ENCODE results near the gene DCLK1. TPM values are rescaled to one million over a fixed set of nuclear protein-coding genes. Genes with fewer than 3 reads are reported as not detected.

The DCLK1 gene
- total RNA-seq, 2 donors from 2014 or later: 3.8 to 3.9 TPM

DNA sequence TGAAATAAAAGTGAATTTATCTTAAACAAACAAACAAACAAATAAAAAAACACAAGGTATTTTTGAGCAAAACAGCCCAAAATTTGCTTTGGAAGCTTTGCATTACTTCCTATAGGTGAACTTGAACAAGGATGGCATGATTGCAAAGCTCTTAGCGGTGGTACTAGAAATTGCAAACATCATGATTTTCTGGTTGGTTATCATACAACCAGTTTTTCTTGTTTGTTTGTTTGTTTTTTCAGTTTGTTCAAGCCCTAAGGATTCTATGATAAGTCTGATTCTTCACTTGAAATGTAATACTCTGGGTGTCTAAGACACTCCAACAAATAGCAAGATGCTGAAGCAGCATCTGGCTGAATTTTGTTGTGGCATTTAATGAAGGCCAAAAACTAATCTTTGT is 15.9 kb downstream of the DCLK1 start:
- no peaks in the 10 kb centered on the region for H3K36me3 ChIP-seq
- no peaks in the 10 kb centered on the region for H3K27me3 ChIP-seq (replicated peaks; ENCODE audit: insufficient read depth)
- DNase-seq (ENCODE audit: low spot score): no peak
- TF ChIP-seq, protein P1, sequence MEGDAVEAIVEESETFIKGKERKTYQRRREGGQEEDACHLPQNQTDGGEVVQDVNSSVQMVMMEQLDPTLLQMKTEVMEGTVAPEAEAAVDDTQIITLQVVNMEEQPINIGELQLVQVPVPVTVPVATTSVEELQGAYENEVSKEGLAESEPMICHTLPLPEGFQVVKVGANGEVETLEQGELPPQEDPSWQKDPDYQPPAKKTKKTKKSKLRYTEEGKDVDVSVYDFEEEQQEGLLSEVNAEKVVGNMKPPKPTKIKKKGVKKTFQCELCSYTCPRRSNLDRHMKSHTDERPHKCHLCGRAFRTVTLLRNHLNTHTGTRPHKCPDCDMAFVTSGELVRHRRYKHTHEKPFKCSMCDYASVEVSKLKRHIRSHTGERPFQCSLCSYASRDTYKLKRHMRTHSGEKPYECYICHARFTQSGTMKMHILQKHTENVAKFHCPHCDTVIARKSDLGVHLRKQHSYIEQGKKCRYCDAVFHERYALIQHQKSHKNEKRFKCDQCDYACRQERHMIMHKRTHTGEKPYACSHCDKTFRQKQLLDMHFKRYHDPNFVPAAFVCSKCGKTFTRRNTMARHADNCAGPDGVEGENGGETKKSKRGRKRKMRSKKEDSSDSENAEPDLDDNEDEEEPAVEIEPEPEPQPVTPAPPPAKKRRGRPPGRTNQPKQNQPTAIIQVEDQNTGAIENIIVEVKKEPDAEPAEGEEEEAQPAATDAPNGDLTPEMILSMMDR (IDR thresholded peaks at IDR 0.05): no peak
- TF ChIP-seq POLR2A (IDR thresholded peaks at IDR 0.05) (no peak), POLR2AphosphoS5 (IDR thresholded peaks at IDR 0.05) (no peak)
- H3K4me1 ChIP-seq (replicated peaks): no peaks in the 10 kb centered on the region
- no peak overlapping the region for H3K27ac ChIP-seq
- H3K9me3 ChIP-seq: no peaks in the 10 kb centered on the region
- 98% methylated on average over 1 of the region's 1 CpG for WGBS
- no peak overlapping the region for H3K4me3 ChIP-seq
- intact Hi-C loops (cut with DNase I): no loop called here

DNA sequence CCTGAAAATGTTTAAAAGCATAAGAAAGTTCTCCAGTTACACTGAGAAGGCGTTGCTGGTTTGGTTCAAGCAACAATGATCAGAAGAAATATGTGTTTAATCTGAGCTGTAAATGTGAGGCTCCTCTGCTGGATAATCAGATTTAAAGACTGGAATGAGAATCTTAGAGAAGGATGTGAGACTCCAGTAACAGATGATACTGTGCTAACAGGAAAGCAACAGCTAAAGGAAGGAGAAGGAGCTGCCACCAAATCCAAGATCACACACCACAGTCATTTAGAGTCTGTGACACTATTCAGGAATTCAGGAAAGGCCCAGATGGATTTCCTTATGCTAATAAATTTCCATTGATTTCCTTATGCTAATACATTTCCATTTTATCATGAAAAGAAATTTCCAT is 16.9 kb downstream of the DCLK1 start:
- intact Hi-C loops (cut with DNase I): no loop called here
- H3K4me1 ChIP-seq (replicated peaks): no peaks in the 10 kb centered on the region
- H3K27me3 ChIP-seq (replicated peaks; ENCODE audit: insufficient read depth): no peaks in the 10 kb centered on the region
- H3K27ac ChIP-seq: no peak overlapping the region
- no peak overlapping the region for H3K4me3 ChIP-seq
- no peaks in the 10 kb centered on the region for H3K36me3 ChIP-seq
- DNase-seq (ENCODE audit: low spot score): no peak
- WGBS: 50% methylated on average over 1 of the region's 1 CpG
- TF ChIP-seq POLR2A (IDR thresholded peaks at IDR 0.05): no peak
- TF ChIP-seq POLR2AphosphoS5 (IDR thresholded peaks at IDR 0.05): no peak
- TF ChIP-seq, protein P1 (IDR thresholded peaks at IDR 0.05): no peak
- no peaks in the 10 kb centered on the region for H3K9me3 ChIP-seq

DNA sequence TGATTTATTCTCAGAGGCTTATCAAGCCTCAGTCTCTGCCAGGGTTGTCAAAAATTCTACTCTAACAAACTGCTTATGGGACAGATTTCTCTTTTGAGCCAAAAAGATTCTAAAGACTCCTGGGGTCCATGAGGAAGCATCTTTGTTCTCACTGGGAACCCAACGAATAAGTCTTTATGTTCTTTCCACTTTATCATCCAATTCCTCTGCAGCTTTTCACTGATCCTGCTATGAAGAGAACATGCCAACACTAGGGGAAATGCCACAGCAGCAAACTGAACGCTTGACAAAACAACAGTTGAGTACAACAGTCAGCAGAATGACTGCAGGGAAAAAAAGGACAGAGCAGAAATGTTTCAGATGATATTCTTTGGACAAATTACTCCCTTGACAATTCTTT is 22.2 kb downstream of the DCLK1 start:
- Histone ChIP-seq H3K4me1 (replicated peaks) (no peaks in the 10 kb centered on the region), H3K4me3 (no peak overlapping the region), H3K9me3 (no peaks in the 10 kb centered on the region), H3K27me3 (replicated peaks; ENCODE audit: insufficient read depth) (no peaks in the 10 kb centered on the region), H3K27ac (no peak overlapping the region), H3K36me3 (no peaks in the 10 kb centered on the region)
- no peak for TF ChIP-seq POLR2A (IDR thresholded peaks at IDR 0.05)
- TF ChIP-seq, protein P1 (IDR thresholded peaks at IDR 0.05): no peak
- no peak for TF ChIP-seq POLR2AphosphoS5 (IDR thresholded peaks at IDR 0.05)
- no peak for DNase-seq (ENCODE audit: low spot score)
- 78% methylated on average over 2 of the region's 2 CpGs for WGBS
- intact Hi-C loops (cut with DNase I): no loop called here

DNA sequence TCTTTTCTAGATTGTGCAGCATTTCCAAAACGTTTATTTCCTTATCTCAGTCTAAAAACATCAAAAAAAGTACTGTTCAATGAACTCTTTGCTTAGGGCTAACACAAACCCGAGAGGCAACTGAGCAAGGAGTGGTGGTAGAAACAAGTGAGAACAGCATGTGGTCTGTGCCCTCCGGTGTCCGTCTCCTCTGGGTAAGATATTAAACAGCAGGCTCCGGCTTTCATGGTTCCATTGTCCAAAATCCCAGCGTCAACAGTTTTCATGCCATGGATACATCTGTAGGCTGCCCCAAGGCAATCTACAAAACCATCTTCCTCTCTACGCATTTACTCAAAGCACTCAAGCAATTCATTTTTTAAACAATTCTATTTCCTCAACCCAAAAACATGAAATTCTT is 22.8 kb downstream of the DCLK1 start:
- 79% methylated on average over 7 of the region's 7 CpGs for WGBS

DNA sequence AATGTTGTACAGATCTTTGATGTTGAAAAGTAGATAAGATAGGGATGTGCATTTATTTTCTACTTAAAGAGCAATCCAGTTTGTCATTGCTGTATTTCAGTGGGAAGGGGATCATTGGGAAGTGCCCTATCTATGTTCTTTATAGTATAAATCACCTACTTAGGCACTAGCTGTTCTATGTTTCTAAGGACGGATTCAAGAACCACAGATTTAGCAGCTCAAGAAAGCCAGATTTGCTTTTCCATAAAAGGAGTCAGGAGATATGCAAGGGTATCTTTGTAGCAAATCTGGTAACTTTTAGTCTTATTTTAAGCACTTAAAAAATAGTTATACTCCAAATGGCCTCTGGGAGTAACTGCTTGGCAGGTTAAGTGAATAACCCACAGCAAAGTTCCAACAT is 23.7 kb downstream of the DCLK1 start:
- H3K27ac ChIP-seq: no peak overlapping the region
- TF ChIP-seq POLR2A (IDR thresholded peaks at IDR 0.05): no peak
- TF ChIP-seq POLR2AphosphoS5 (IDR thresholded peaks at IDR 0.05): no peak
- TF ChIP-seq, protein P1 (IDR thresholded peaks at IDR 0.05): no peak
- no peaks in the 10 kb centered on the region for H3K27me3 ChIP-seq (replicated peaks; ENCODE audit: insufficient read depth)
- H3K4me3 ChIP-seq: no peak overlapping the region
- intact Hi-C loops (cut with DNase I): no loop called here
- DNase-seq (ENCODE audit: low spot score): no peak
- H3K4me1 ChIP-seq (replicated peaks): no peaks in the 10 kb centered on the region
- H3K36me3 ChIP-seq: no peaks in the 10 kb centered on the region
- WGBS: 94% methylated on average over 1 of the region's 1 CpG
- H3K9me3 ChIP-seq: no peaks in the 10 kb centered on the region

More for the DNA sequence above, 22.8 kb downstream of the DCLK1 start:
- DNase-seq (ENCODE audit: low spot score): no peak
- Histone ChIP-seq H3K4me3 (no peak overlapping the region), H3K27me3 (replicated peaks; ENCODE audit: insufficient read depth) (no peaks in the 10 kb centered on the region), H3K27ac (no peak overlapping the region), H3K36me3 (no peaks in the 10 kb centered on the region), H3K9me3 (no peaks in the 10 kb centered on the region), H3K4me1 (replicated peaks) (no peaks in the 10 kb centered on the region)
- intact Hi-C loops (cut with DNase I): no loop called here
- TF ChIP-seq POLR2A (IDR thresholded peaks at IDR 0.05) (no peak), POLR2AphosphoS5 (IDR thresholded peaks at IDR 0.05) (no peak)
- TF ChIP-seq, protein P1 (IDR thresholded peaks at IDR 0.05): no peak

Measured in prostate gland (tissue), 2 donors.